ENCODE measurements around the gene GANAB. TPM values are rescaled to one million over a fixed set of nuclear protein-coding genes. Genes with fewer than 3 reads are reported as not detected.

GANAB gene
- total and polyA plus RNA-seq, 2 of the 13 experiments (the other 11 are each of a cell fraction or from before 2014, with no cell fraction given) = 99.5 to 234 TPM

- TF ChIP-seq BHLHE40 (IDR thresholded peaks at IDR 0.05; ENCODE audit: low read length) (no peak), SALL1 (CRISPR knock-in tag; IDR thresholded peaks at IDR 0.05) (peak; percentile 78), KLF6 (CRISPR knock-in tag; IDR thresholded peaks at IDR 0.05) (0 out of 2 replicates have a peak, but pooled peaks have one; percentile 73), TCF7 (IDR thresholded peaks at IDR 0.05; ENCODE audit: low read depth) (no peak), POLR2AphosphoS2 (IDR thresholded peaks at IDR 0.05; ENCODE audit: low read depth, low read length) (no peak), ZNF235 (CRISPR knock-in tag; IDR thresholded peaks at IDR 0.05; ENCODE audit: borderline replicate concordance) (no peak), RAD21 (CRISPR knock-in tag; IDR thresholded peaks at IDR 0.05) (no peak), PLRG1 (conservative IDR thresholded peaks at IDR 0.05) (no peak), ZNF784 (CRISPR knock-in tag; IDR thresholded peaks at IDR 0.05; ENCODE audit: borderline replicate concordance) (no peak), MED8 (CRISPR knock-in tag; IDR thresholded peaks at IDR 0.05; ENCODE audit: insufficient replicate concordance) (no peak), ATF1 (CRISPR knock-in tag; IDR thresholded peaks at IDR 0.05) (no peak), ZNF496 (CRISPR knock-in tag; IDR thresholded peaks at IDR 0.05; ENCODE audit: insufficient replicate concordance) (no peak), SETDB1 (CRISPR knock-in tag; IDR thresholded peaks at IDR 0.05; ENCODE audit: borderline replicate concordance) (no peak), ZNF430 (CRISPR knock-in tag; IDR thresholded peaks at IDR 0.05) (peak; percentile 84), SUZ12 (IDR thresholded peaks at IDR 0.05; ENCODE audit: low read depth, low read length) (no peak), MAZ (IDR thresholded peaks at IDR 0.05; ENCODE audit: borderline replicate concordance, low read depth, low read length) (no peak), MAZ (CRISPR knock-in tag; IDR thresholded peaks at IDR 0.05; ENCODE audit: low read depth) (peak; percentile 59; the same call in 1 of the 2 replicates), ZNF263 (CRISPR knock-in tag; IDR thresholded peaks at IDR 0.05) (no peak), ZBTB43 (CRISPR knock-in tag; conservative IDR thresholded peaks at IDR 0.05) (peak; percentile 52; the same call in 1 of the 2 replicates), ZNF614 (CRISPR knock-in tag; IDR thresholded peaks at IDR 0.05; ENCODE audit: borderline replicate concordance) (no peak)
- TF ChIP-seq, protein P1, sequence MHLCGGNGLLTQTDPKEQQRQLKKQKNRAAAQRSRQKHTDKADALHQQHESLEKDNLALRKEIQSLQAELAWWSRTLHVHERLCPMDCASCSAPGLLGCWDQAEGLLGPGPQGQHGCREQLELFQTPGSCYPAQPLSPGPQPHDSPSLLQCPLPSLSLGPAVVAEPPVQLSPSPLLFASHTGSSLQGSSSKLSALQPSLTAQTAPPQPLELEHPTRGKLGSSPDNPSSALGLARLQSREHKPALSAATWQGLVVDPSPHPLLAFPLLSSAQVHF (CRISPR knock-in tag; IDR thresholded peaks at IDR 0.05) = 0 out of 2 replicates have a peak, but pooled peaks have one; percentile 22
- TF ChIP-seq, protein P2, sequence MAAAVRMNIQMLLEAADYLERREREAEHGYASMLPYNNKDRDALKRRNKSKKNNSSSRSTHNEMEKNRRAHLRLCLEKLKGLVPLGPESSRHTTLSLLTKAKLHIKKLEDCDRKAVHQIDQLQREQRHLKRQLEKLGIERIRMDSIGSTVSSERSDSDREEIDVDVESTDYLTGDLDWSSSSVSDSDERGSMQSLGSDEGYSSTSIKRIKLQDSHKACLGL (CRISPR knock-in tag; IDR thresholded peaks at IDR 0.05) = peak; percentile 46
- TF ChIP-seq, protein P3, sequence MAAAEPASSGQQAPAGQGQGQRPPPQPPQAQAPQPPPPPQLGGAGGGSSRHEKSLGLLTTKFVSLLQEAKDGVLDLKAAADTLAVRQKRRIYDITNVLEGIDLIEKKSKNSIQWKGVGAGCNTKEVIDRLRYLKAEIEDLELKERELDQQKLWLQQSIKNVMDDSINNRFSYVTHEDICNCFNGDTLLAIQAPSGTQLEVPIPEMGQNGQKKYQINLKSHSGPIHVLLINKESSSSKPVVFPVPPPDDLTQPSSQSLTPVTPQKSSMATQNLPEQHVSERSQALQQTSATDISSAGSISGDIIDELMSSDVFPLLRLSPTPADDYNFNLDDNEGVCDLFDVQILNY (CRISPR knock-in tag; conservative IDR thresholded peaks at IDR 0.05) = no peak
- TF ChIP-seq, protein P4, sequence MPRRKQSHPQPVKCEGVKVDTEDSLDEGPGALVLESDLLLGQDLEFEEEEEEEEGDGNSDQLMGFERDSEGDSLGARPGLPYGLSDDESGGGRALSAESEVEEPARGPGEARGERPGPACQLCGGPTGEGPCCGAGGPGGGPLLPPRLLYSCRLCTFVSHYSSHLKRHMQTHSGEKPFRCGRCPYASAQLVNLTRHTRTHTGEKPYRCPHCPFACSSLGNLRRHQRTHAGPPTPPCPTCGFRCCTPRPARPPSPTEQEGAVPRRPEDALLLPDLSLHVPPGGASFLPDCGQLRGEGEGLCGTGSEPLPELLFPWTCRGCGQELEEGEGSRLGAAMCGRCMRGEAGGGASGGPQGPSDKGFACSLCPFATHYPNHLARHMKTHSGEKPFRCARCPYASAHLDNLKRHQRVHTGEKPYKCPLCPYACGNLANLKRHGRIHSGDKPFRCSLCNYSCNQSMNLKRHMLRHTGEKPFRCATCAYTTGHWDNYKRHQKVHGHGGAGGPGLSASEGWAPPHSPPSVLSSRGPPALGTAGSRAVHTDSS (CRISPR knock-in tag; conservative IDR thresholded peaks at IDR 0.05) = no peak
Observed at GRCh38 chr11:62671608-62672389, 25.4 kb upstream of the GANAB start, which contains the start of the genes LBHD1 and UQCC3 (continued).
